ENCODE measurements around the gene MEGF8. TPM values are rescaled to one million over a fixed set of nuclear protein-coding genes. Genes with fewer than 3 reads are reported as not detected.

Gene MEGF8
- total and polyA plus RNA-seq, 7 donors, result 3.3 to 21.1 (median 8.1) TPM

DNA sequence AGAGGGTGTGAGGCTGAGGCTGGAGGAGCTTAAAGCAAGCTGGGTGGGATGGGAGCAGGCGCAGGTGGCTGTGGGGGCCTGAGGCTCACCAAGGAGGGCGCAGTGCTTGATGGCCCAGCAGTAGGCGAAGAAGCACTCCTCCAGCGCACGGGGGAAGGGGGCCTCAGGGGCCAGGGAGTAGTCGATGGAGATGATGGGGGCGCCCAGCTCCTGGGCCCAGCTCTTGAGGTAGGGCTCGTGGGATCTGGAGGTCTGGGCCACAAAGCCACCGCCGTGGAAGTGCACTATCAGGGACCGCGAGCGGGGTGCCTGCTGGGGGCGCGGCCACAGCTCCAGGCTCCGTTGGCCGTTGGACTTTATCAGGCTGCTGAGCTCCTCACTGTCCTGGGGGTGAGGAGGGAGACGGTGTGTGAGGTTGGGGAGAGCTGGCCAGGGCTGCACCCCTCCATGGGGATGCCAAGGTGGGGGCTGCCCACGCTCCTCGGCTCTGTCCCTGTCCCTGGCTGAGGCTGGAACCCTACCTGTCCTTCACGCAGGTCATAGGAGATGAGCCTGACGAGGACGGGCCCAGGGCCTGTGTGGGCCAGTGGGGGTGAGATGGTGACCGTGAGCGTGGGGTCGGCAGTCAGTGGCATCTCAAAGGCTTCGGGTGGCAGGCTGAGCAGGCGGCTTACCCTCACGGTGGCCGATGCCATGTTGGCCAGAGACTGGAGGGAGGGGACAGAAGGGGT, 81.8 kb downstream of the MEGF8 start:
- H3K4me3 ChIP-seq, result no peak overlapping the region
- 91 to 92% (median 92%) methylated on average over 26 to 30 of the region's 30 CpGs for WGBS, 3 donors
- H3K27me3 ChIP-seq (ENCODE audit: insufficient read depth in 3 of 3, low read length in 2 of 3), result peaks cover 0 to 1% (median 0%) of the 10 kb centered on the region in 3 donors
- H3K27ac ChIP-seq, result no peak overlapping the region
- no peaks in the 10 kb centered on the region for H3K9me3 ChIP-seq
- peak in 1 of 2 donors; percentile 38 for DNase-seq
- intact Hi-C loops (cut with DNase I), result no loop called here
- TF ChIP-seq, protein P1, sequence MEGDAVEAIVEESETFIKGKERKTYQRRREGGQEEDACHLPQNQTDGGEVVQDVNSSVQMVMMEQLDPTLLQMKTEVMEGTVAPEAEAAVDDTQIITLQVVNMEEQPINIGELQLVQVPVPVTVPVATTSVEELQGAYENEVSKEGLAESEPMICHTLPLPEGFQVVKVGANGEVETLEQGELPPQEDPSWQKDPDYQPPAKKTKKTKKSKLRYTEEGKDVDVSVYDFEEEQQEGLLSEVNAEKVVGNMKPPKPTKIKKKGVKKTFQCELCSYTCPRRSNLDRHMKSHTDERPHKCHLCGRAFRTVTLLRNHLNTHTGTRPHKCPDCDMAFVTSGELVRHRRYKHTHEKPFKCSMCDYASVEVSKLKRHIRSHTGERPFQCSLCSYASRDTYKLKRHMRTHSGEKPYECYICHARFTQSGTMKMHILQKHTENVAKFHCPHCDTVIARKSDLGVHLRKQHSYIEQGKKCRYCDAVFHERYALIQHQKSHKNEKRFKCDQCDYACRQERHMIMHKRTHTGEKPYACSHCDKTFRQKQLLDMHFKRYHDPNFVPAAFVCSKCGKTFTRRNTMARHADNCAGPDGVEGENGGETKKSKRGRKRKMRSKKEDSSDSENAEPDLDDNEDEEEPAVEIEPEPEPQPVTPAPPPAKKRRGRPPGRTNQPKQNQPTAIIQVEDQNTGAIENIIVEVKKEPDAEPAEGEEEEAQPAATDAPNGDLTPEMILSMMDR (IDR thresholded peaks at IDR 0.05), result no peak
- peaks cover 3% of the 10 kb centered on the region for H3K4me1 ChIP-seq
- H3K36me3 ChIP-seq (ENCODE audit: insufficient read depth in 1 of 2, low read depth in 1 of 2), result peaks cover 0 to 8% of the 10 kb centered on the region in 2 donors
- no peak for ATAC-seq

DNA sequence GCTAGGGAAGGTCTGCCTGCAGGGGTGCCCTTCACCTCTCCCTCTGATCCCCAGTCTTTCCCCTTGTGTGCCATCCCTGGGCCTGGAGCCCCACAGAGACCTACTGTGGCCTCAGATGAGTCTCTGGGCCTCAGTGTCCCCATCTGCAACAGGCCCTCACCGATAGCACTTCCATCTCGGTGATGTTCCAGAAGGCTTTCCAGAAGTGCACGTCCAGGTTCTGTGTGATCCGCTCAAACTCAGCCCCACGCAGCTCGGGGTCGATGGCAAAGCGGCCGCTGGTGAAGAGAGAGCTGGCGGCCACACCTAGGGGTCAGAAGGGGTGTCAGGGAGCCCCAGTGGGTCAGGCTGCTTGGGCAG, 82.4 kb downstream of the MEGF8 start:
- no peaks in the 10 kb centered on the region for H3K9me3 ChIP-seq
- H3K27me3 ChIP-seq (ENCODE audit: insufficient read depth in 3 of 3, low read length in 2 of 3), result peaks cover 0 to 1% (median 0%) of the 10 kb centered on the region in 3 donors
- no peak overlapping the region for H3K4me3 ChIP-seq
- TF ChIP-seq, protein P1 (IDR thresholded peaks at IDR 0.05), result no peak
- H3K27ac ChIP-seq, result no peak overlapping the region
- no peaks in the 10 kb centered on the region for H3K4me1 ChIP-seq
- peaks cover 0 to 8% of the 10 kb centered on the region in 2 donors for H3K36me3 ChIP-seq (ENCODE audit: insufficient read depth in 1 of 2, low read depth in 1 of 2)
- WGBS, 3 donors, result 95 to 97% (median 96%) methylated on average over 10 of the region's 10 CpGs
- intact Hi-C loops (cut with DNase I), result no loop called here
- DNase-seq (peak in 1 of 2 donors; percentile 15), ATAC-seq (no peak)

DNA sequence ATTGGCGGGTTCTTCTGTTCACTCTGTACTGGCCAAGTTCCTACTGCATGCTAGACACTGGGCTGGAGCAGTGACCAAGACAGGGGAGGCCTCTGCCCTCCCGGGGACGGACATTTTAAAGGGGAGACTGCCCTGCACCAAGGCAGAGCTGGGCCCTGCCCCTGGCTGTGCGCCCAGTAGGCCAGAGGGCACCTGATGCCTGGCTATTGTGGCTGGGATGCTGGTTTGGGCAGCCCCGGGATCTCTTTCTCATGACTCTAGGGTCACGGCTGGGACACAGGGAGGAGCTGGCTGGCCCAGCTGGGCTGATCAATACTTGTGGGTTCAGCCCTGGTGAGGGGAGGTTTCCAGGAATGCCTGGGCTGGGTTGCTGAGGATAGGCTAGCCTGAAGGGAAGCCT, 84.0 kb downstream of the MEGF8 start:
- H3K4me1 ChIP-seq, result no peaks in the 10 kb centered on the region
- peaks cover 0 to 1% (median 0%) of the 10 kb centered on the region in 3 donors for H3K27me3 ChIP-seq (ENCODE audit: insufficient read depth in 3 of 3, low read length in 2 of 3)
- peak in 3 of 4 donors; percentile 18 to 42 (median 26) for ATAC-seq
- TF ChIP-seq, protein P1 (IDR thresholded peaks at IDR 0.05), result no peak
- 36 to 50% (median 43%) methylated on average over 6 of the region's 6 CpGs for WGBS, 3 donors
- intact Hi-C loops (cut with DNase I), result no loop called here
- peak in 1 of 2 donors; percentile 54 for DNase-seq
- no peak overlapping the region for H3K27ac ChIP-seq
- H3K36me3 ChIP-seq (ENCODE audit: insufficient read depth in 1 of 2, low read depth in 1 of 2), result peaks cover 0 to 8% of the 10 kb centered on the region in 2 donors
- no peak overlapping the region for H3K4me3 ChIP-seq
- H3K9me3 ChIP-seq, result no peaks in the 10 kb centered on the region

DNA sequence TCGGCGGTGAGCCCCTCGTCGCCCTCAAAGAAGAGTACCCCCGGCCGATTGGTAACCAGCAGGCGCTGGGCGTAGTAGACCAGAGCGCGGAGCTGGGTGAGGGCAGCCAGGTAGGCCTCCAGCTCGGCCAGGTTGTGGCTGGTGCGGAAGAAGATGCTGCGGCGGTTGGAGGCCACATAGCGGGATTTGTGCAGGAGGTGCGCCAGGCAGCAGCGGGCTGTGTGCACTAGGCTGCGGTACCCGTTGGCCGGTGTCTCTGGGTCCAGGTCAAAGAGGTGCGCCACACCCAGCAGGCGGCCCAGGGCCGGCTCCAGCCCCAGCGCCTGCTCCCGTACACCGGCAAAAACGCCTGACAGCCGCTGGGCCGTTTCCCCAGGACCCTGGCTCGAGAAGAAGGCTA, 84.9 kb downstream of the MEGF8 start:
- H3K4me3 ChIP-seq, result no peak overlapping the region
- intact Hi-C loops (cut with DNase I), result no loop called here
- H3K27me3 ChIP-seq (ENCODE audit: insufficient read depth in 3 of 3, low read length in 2 of 3), result peaks cover 0 to 1% (median 0%) of the 10 kb centered on the region in 3 donors
- WGBS, 3 donors, result 93 to 94% (median 93%) methylated on average over 28 to 30 of the region's 30 CpGs
- DNase-seq (peak in 1 of 2 donors; percentile 34), ATAC-seq (no peak)
- H3K36me3 ChIP-seq (ENCODE audit: insufficient read depth in 1 of 2, low read depth in 1 of 2), result peaks cover 0 to 8% of the 10 kb centered on the region in 2 donors
- no peaks in the 10 kb centered on the region for H3K9me3 ChIP-seq
- no peaks in the 10 kb centered on the region for H3K4me1 ChIP-seq
- TF ChIP-seq, protein P1 (IDR thresholded peaks at IDR 0.05), result no peak
- H3K27ac ChIP-seq, result no peak overlapping the region

All from psoas muscle (tissue), 8 donors.